KOPT-K1 (cell line): ENCODE results near the gene TNRC6A.
"Not testable (repeated sequence)": the region's sequence is repeated elsewhere in the genome, so short reads cannot be mapped to it uniquely, and the experiment has no call there.

Experiments used
- H3K27ac ChIP-seq: fragments of 200-600 bp; sonication (generic); 2 replicates; pipeline ENCODE4 v1.5.1; 2016; ENCODE audit warnings: antibody characterized with exemption, mild to moderate bottlenecking, low read depth, low read length; ENCODE audit not compliant: poor library complexity, severe bottlenecking
- H3K36me3 ChIP-seq: fragments of 200-600 bp; sonication (generic); 2 replicates; pipeline ENCODE4 v1.5.1; 2017; ENCODE audit warnings: antibody characterized with exemption, mild to moderate bottlenecking, low read length, moderate library complexity; ENCODE audit not compliant: insufficient read depth
- H3K9me3 ChIP-seq: fragments of 200-600 bp; sonication (generic); 2 replicates; pipeline ENCODE4 v1.5.1; 2017; ENCODE audit warnings: antibody characterized with exemption, low read length, mild to moderate bottlenecking; ENCODE audit not compliant: insufficient read depth, poor library complexity, severe bottlenecking

The TNRC6A gene

GRCh38 chr16:24826817-24827566 is 97.5 kb downstream of the TNRC6A start:
- no peaks in the 10 kb centered on the region for H3K9me3 ChIP-seq
- no peak overlapping the region for H3K27ac ChIP-seq
- peaks cover 67% of the 10 kb centered on the region for H3K36me3 ChIP-seq

GRCh38 chr16:24829153-24829552 is 99.7 kb downstream of the TNRC6A start:
- H3K27ac ChIP-seq, result no peak overlapping the region
- no peaks in the 10 kb centered on the region for H3K9me3 ChIP-seq
- peaks cover 47% of the 10 kb centered on the region for H3K36me3 ChIP-seq

GRCh38 chr16:24833352-24833751 is 103.9 kb downstream of the TNRC6A start:
- no peak overlapping the region for H3K27ac ChIP-seq
- H3K9me3 ChIP-seq, result no peaks in the 10 kb centered on the region
- peaks cover 5% of the 10 kb centered on the region; the same call in 1 of the 2 replicates for H3K36me3 ChIP-seq

- no peaks in the 10 kb centered on the region for H3K9me3 ChIP-seq
- no peak overlapping the region for H3K27ac ChIP-seq
- no peaks in the 10 kb centered on the region for H3K36me3 ChIP-seq
Observed at GRCh38 chr16:24834459-24835335, 105.2 kb downstream of the TNRC6A start.

GRCh38 chr16:24836836-24837235 is 107.4 kb downstream of the TNRC6A start:
- Histone ChIP-seq H3K36me3 (no peaks in the 10 kb centered on the region), H3K9me3 (no peaks in the 10 kb centered on the region), H3K27ac (no peak overlapping the region)

GRCh38 chr16:24837969-24838368 is 108.5 kb downstream of the TNRC6A start:
- Histone ChIP-seq H3K27ac (no peak overlapping the region), H3K36me3 (no peaks in the 10 kb centered on the region), H3K9me3 (no peaks in the 10 kb centered on the region)

GRCh38 chr16:24838554-24839266 is 109.3 kb downstream of the TNRC6A start:
- Histone ChIP-seq H3K9me3 (no peaks in the 10 kb centered on the region), H3K36me3 (no peaks in the 10 kb centered on the region), H3K27ac (no peak overlapping the region)

- Histone ChIP-seq H3K36me3 (no peaks in the 10 kb centered on the region), H3K27ac (no peak overlapping the region), H3K9me3 (no peaks in the 10 kb centered on the region)
Observed at GRCh38 chr16:24839347-24839972, 110.0 kb downstream of the TNRC6A start.

- Histone ChIP-seq H3K36me3 (no peaks in the 10 kb centered on the region), H3K27ac (no peak overlapping the region), H3K9me3 (no peaks in the 10 kb centered on the region)
Observed at GRCh38 chr16:24841291-24841690, 111.8 kb downstream of the TNRC6A start.

GRCh38 chr16:24844101-24845030 is 114.9 kb downstream of the TNRC6A start:
- no peaks in the 10 kb centered on the region for H3K9me3 ChIP-seq
- H3K27ac ChIP-seq, result no peak overlapping the region
- no peaks in the 10 kb centered on the region for H3K36me3 ChIP-seq

- H3K27ac ChIP-seq, H3K36me3 ChIP-seq, H3K9me3 ChIP-seq: not testable (repeated sequence)
Observed at GRCh38 chr16:24845031-24845365, 115.5 kb downstream of the TNRC6A start.

GRCh38 chr16:24845726-24846547 is 116.5 kb downstream of the TNRC6A start, which contains the start of gene SLC5A11:
Gene SLC5A11 (plus strand): TSS chr16:24845963. CDS start chr16:24858644, 12,681 bp downstream.
- H3K36me3 ChIP-seq, result no peaks in the 10 kb centered on the region
- no peak within 1 kb of the TSS for H3K27ac ChIP-seq
- no peaks in the 10 kb centered on the region for H3K9me3 ChIP-seq

GRCh38 chr16:24846548-24847357 is 117.3 kb downstream of the TNRC6A start:
- H3K27ac ChIP-seq, result no peak overlapping the region
- no peaks in the 10 kb centered on the region for H3K36me3 ChIP-seq

More at GRCh38 chr16:24846548-24847357, 117.3 kb downstream of the TNRC6A start:
- H3K9me3 ChIP-seq, result no peaks in the 10 kb centered on the region
